ENCODE data around the gene TMEM52B. TPM values are rescaled to one million over a fixed set of nuclear protein-coding genes. Genes with fewer than 3 reads are reported as not detected.

Gene TMEM52B
- total and polyA plus RNA-seq, 4 experiments from 2014 or later: not detected

- CTCF ChIA-PET (ENCODE audit: partially characterized antibody): interaction anchor here (2.9 kb wide), 1 partner anchor 10 kb away, joined by 17 read pairs; no protein-coding TSS in a partner anchor
Measured at GRCh38 chr12:10226086-10226485, 47.3 kb downstream of the TMEM52B start.

GRCh38 chr12:10226731-10227130, 47.9 kb downstream of the TMEM52B start:
- DNase-seq: no peak
- H3K4me3 ChIP-seq (ENCODE audit: low read length in 2 of 2): no peak overlapping the region
- CTCF ChIA-PET (ENCODE audit: partially characterized antibody): interaction anchor here (1.4 to 2.9 kb wide), 2 partner anchors 10 to 335 kb away, joined by 3 to 17 read pairs; no protein-coding TSS in a partner anchor

More at GRCh38 chr12:10226086-10226485, 47.3 kb downstream of the TMEM52B start:
- no peak for DNase-seq
- Histone ChIP-seq H3K27me3 (ENCODE audit: insufficient read depth, low read length) (no peaks in the 10 kb centered on the region), H3K4me3 (ENCODE audit: low read length in 2 of 2) (no peak overlapping the region), H3K36me3 (ENCODE audit: insufficient read depth, low read length) (peaks cover 9% of the 10 kb centered on the region), H3K4me1 (ENCODE audit: insufficient read depth, low read length) (no peaks in the 10 kb centered on the region), H3K9me3 (ENCODE audit: control insufficient read depth in 1 of 2, low read length in 2 of 2) (no peaks in the 10 kb centered on the region), H3K27ac (ENCODE audit: low read depth, low read length) (no peak overlapping the region)
- Mint-ChIP-seq H3K4me1 (peaks cover 0 to 5% (median 4%) of the 10 kb centered on the region in 4 donors), H3K36me3 (peaks cover 30% of the 10 kb centered on the region in 2 donors), H3K4me3 (no peak overlapping the region), H3K9me3 (peaks cover 0 to 2% (median 0%) of the 10 kb centered on the region in 8 donors), H3K27ac (no peak overlapping the region), H3K27me3 (no peaks in the 10 kb centered on the region)
- intact Hi-C loops (cut with micrococcal nuclease): no loop called here
- POLR2A ChIA-PET (ENCODE audit: partially characterized antibody): interaction anchor here (0.7 kb wide), 1 partner anchor 376 kb away, joined by 3 read pairs; no protein-coding TSS in a partner anchor

GRCh38 chr12:10227648-10228047, 48.8 kb downstream of the TMEM52B start:
- POLR2A ChIA-PET (ENCODE audit: partially characterized antibody): no interaction called here
- H3K27me3 ChIP-seq (ENCODE audit: insufficient read depth, low read length): no peaks in the 10 kb centered on the region
- peaks cover 15 to 18% of the 10 kb centered on the region in 2 donors for H3K36me3 Mint-ChIP-seq
- intact Hi-C loops (cut with micrococcal nuclease): no loop called here
- no peak overlapping the region for H3K4me3 Mint-ChIP-seq
- H3K27ac ChIP-seq (ENCODE audit: low read depth, low read length): no peak overlapping the region
- CTCF ChIA-PET (ENCODE audit: partially characterized antibody): interaction anchor here (0.7 to 2.9 kb wide), 4 partner anchors 9 to 1206 kb away, joined by 3 to 17 read pairs (median 3); no protein-coding TSS in a partner anchor
- no peaks in the 10 kb centered on the region for H3K36me3 ChIP-seq (ENCODE audit: insufficient read depth, low read length)
- H3K4me3 ChIP-seq (ENCODE audit: low read length in 2 of 2): no peak overlapping the region
- peaks cover 0 to 2% (median 0%) of the 10 kb centered on the region in 8 donors for H3K9me3 Mint-ChIP-seq
- peaks cover 0 to 5% (median 4%) of the 10 kb centered on the region in 4 donors for H3K4me1 Mint-ChIP-seq
- peak overlapping the region in 1 of 7 donors; percentile 44 for H3K27ac Mint-ChIP-seq
- H3K4me1 ChIP-seq (ENCODE audit: insufficient read depth, low read length): no peaks in the 10 kb centered on the region
- DNase-seq: no peak
- H3K9me3 ChIP-seq (ENCODE audit: control insufficient read depth in 1 of 2, low read length in 2 of 2): no peaks in the 10 kb centered on the region
- no peaks in the 10 kb centered on the region for H3K27me3 Mint-ChIP-seq

More at GRCh38 chr12:10226731-10227130, 47.9 kb downstream of the TMEM52B start:
- H3K4me1 Mint-ChIP-seq: peaks cover 0 to 5% (median 4%) of the 10 kb centered on the region in 4 donors
- Histone ChIP-seq H3K36me3 (ENCODE audit: insufficient read depth, low read length) (peaks cover 3% of the 10 kb centered on the region), H3K4me1 (ENCODE audit: insufficient read depth, low read length) (no peaks in the 10 kb centered on the region), H3K27ac (ENCODE audit: low read depth, low read length) (no peak overlapping the region), H3K9me3 (ENCODE audit: control insufficient read depth in 1 of 2, low read length in 2 of 2) (no peaks in the 10 kb centered on the region), H3K27me3 (ENCODE audit: insufficient read depth, low read length) (no peaks in the 10 kb centered on the region)
- intact Hi-C loops (cut with micrococcal nuclease): no loop called here
- POLR2A ChIA-PET (ENCODE audit: partially characterized antibody): interaction anchor here (0.7 kb wide), 1 partner anchor 376 kb away, joined by 3 read pairs; no protein-coding TSS in a partner anchor
- H3K36me3 Mint-ChIP-seq: peaks cover 24 to 26% of the 10 kb centered on the region in 2 donors
- H3K9me3 Mint-ChIP-seq: peaks cover 0 to 2% (median 0%) of the 10 kb centered on the region in 8 donors
- no peak overlapping the region for H3K4me3 Mint-ChIP-seq
- H3K27me3 Mint-ChIP-seq: no peaks in the 10 kb centered on the region
- peak overlapping the region in 1 of 7 donors; percentile 15 for H3K27ac Mint-ChIP-seq

GRCh38 chr12:10234562-10234961, 55.7 kb downstream of the TMEM52B start:
- no peak overlapping the region for H3K4me3 ChIP-seq (ENCODE audit: low read length in 2 of 2)
- peaks cover 0 to 9% (median 3%) of the 10 kb centered on the region in 8 donors for H3K9me3 Mint-ChIP-seq
- no peaks in the 10 kb centered on the region for H3K9me3 ChIP-seq (ENCODE audit: control insufficient read depth in 1 of 2, low read length in 2 of 2)
- no peak overlapping the region for H3K4me3 Mint-ChIP-seq
- DNase-seq: no peak
- CTCF ChIA-PET (ENCODE audit: partially characterized antibody): interaction anchor here (3.8 to 8.8 kb wide), 2 partner anchors 325 to 328 kb away, joined by 16 to 89 read pairs; no protein-coding TSS in a partner anchor
- no peak overlapping the region for H3K27ac Mint-ChIP-seq
- no peaks in the 10 kb centered on the region for H3K36me3 ChIP-seq (ENCODE audit: insufficient read depth, low read length)
- intact Hi-C loops (cut with micrococcal nuclease): loop anchor here (10.0 kb wide), 1 partner anchor 960 kb away; no protein-coding TSS in a partner anchor
- H3K36me3 Mint-ChIP-seq: peaks cover 0 to 3% of the 10 kb centered on the region in 2 donors
- peaks cover 0 to 2% (median 0%) of the 10 kb centered on the region in 4 donors for H3K4me1 Mint-ChIP-seq
- no peak overlapping the region for H3K27ac ChIP-seq (ENCODE audit: low read depth, low read length)
- POLR2A ChIA-PET (ENCODE audit: partially characterized antibody): no interaction called here
- H3K27me3 Mint-ChIP-seq: no peaks in the 10 kb centered on the region
- no peaks in the 10 kb centered on the region for H3K4me1 ChIP-seq (ENCODE audit: insufficient read depth, low read length)
- no peaks in the 10 kb centered on the region for H3K27me3 ChIP-seq (ENCODE audit: insufficient read depth, low read length)

GRCh38 chr12:10235761-10236631, 57.2 kb downstream of the TMEM52B start:
- H3K9me3 ChIP-seq (ENCODE audit: control insufficient read depth in 1 of 2, low read length in 2 of 2): no peaks in the 10 kb centered on the region
- Mint-ChIP-seq H3K36me3 (peaks cover 0 to 3% of the 10 kb centered on the region in 2 donors), H3K27ac (no peak overlapping the region), H3K27me3 (peaks cover 0 to 1% of the 10 kb centered on the region in 2 donors), H3K4me1 (peaks cover 0 to 2% (median 0%) of the 10 kb centered on the region in 4 donors), H3K4me3 (no peak overlapping the region), H3K9me3 (peaks cover 0 to 9% (median 3%) of the 10 kb centered on the region in 8 donors)
- peak in 4 of 5 donors; percentile 30 to 43 (median 38) for DNase-seq
- no peak overlapping the region for H3K27ac ChIP-seq (ENCODE audit: low read depth, low read length)
- H3K27me3 ChIP-seq (ENCODE audit: insufficient read depth, low read length): no peaks in the 10 kb centered on the region
- intact Hi-C loops (cut with micrococcal nuclease): loop anchor here (1.0 to 10.0 kb wide), 6 partner anchors 96 to 1250 kb away; partner anchors contain the start of gene STYK1
- CTCF ChIA-PET (ENCODE audit: partially characterized antibody): interaction anchor here (0.5 to 8.8 kb wide), 29 partner anchors 9 to 1251 kb away, joined by 3 to 89 read pairs (median 4); no protein-coding TSS in a partner anchor
- H3K4me1 ChIP-seq (ENCODE audit: insufficient read depth, low read length): no peaks in the 10 kb centered on the region
- POLR2A ChIA-PET (ENCODE audit: partially characterized antibody): interaction anchor here (0.5 to 1.1 kb wide), 2 partner anchors 41 to 328 kb away, joined by 3 read pairs; no protein-coding TSS in a partner anchor
- no peak overlapping the region for H3K4me3 ChIP-seq (ENCODE audit: low read length in 2 of 2)
- no peaks in the 10 kb centered on the region for H3K36me3 ChIP-seq (ENCODE audit: insufficient read depth, low read length)

DNA sequence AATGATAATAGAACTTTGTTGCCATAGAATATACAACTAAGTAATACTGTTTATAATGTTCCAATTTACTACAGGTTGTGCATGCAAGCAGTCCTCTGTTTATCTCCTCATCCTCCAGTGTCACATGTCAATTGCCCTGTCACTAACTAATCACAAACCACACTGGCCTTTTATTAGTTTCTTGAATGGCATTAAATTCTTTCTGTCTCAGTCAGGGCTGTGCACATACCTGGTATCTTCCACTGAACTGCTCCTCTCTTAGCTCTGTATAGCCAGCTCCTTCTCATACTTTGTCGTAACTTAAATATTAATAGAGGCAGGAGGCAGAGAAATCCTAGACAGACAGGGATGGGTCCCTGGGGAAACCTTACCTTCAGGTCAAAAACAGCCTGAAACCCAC, 57.9 kb downstream of the TMEM52B start:
- CTCF ChIA-PET (ENCODE audit: partially characterized antibody): interaction anchor here (1.0 to 8.8 kb wide), 19 partner anchors 10 to 1251 kb away, joined by 3 to 89 read pairs (median 5); no protein-coding TSS in a partner anchor
- no peak for DNase-seq
- Histone ChIP-seq H3K27me3 (ENCODE audit: insufficient read depth, low read length) (no peaks in the 10 kb centered on the region), H3K27ac (ENCODE audit: low read depth, low read length) (no peak overlapping the region), H3K9me3 (ENCODE audit: control insufficient read depth in 1 of 2, low read length in 2 of 2) (no peaks in the 10 kb centered on the region), H3K4me1 (ENCODE audit: insufficient read depth, low read length) (no peaks in the 10 kb centered on the region), H3K36me3 (ENCODE audit: insufficient read depth, low read length) (no peaks in the 10 kb centered on the region), H3K4me3 (ENCODE audit: low read length in 2 of 2) (no peak overlapping the region)
- H3K36me3 Mint-ChIP-seq: peaks cover 0 to 3% of the 10 kb centered on the region in 2 donors
- intact Hi-C loops (cut with micrococcal nuclease): loop anchor here (5.0 to 10.0 kb wide), 2 partner anchors 96 to 958 kb away; no protein-coding TSS in a partner anchor
- POLR2A ChIA-PET (ENCODE audit: partially characterized antibody): interaction anchor here (1.1 kb wide), 1 partner anchor 327 kb away, joined by 3 read pairs; no protein-coding TSS in a partner anchor
- H3K4me3 Mint-ChIP-seq: no peak overlapping the region
- peaks cover 0 to 2% (median 0%) of the 10 kb centered on the region in 4 donors for H3K4me1 Mint-ChIP-seq
- H3K9me3 Mint-ChIP-seq: peaks cover 0 to 9% (median 3%) of the 10 kb centered on the region in 8 donors
- H3K27me3 Mint-ChIP-seq: peaks cover 0 to 1% of the 10 kb centered on the region in 2 donors
- no peak overlapping the region for H3K27ac Mint-ChIP-seq
